ENCODE data around the gene GAPDHS.

DNA sequence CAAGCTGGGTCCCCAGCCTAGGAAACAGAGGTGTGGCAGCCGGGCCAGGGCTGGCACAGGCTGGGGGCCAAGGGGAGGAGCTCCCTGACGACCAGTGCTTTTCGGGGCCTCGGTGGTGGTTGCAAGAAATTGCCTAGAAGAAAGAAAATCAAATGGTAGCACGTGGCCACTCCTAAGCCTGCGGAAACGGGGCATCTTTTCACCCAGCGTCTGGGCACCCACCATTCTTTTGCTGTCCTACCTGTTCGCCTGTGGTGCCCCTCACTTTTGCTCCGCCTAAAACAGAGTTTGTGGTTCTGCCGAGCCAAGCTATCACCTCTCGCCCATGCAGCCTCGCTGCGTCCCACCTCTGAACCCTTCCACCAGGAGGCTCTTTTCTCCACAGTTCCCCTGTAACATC is 35.9 kb upstream of the GAPDHS start:
- TF ChIP-seq, protein P1, sequence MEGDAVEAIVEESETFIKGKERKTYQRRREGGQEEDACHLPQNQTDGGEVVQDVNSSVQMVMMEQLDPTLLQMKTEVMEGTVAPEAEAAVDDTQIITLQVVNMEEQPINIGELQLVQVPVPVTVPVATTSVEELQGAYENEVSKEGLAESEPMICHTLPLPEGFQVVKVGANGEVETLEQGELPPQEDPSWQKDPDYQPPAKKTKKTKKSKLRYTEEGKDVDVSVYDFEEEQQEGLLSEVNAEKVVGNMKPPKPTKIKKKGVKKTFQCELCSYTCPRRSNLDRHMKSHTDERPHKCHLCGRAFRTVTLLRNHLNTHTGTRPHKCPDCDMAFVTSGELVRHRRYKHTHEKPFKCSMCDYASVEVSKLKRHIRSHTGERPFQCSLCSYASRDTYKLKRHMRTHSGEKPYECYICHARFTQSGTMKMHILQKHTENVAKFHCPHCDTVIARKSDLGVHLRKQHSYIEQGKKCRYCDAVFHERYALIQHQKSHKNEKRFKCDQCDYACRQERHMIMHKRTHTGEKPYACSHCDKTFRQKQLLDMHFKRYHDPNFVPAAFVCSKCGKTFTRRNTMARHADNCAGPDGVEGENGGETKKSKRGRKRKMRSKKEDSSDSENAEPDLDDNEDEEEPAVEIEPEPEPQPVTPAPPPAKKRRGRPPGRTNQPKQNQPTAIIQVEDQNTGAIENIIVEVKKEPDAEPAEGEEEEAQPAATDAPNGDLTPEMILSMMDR (IDR thresholded peaks at IDR 0.05 in 4 of 5, conservative IDR thresholded peaks at IDR 0.05 in 1 of 5) = no peak
- no peak for TF ChIP-seq POLR2A (IDR thresholded peaks at IDR 0.05)
